ENCODE measurements around the gene NCKIPSD. TPM values are rescaled to one million over a fixed set of nuclear protein-coding genes. Genes with fewer than 3 reads are reported as not detected.

The NCKIPSD gene
- total RNA-seq, 1 donor from 2014 or later = 49.8 TPM

- Mint-ChIP-seq H3K36me3 (ENCODE audit: low read depth) (peaks cover 55% of the 10 kb centered on the region), H3K9me3 (no peaks in the 10 kb centered on the region), H3K27ac (no peak overlapping the region), H3K4me1 (ENCODE audit: low read depth) (peaks cover 15% of the 10 kb centered on the region), H3K4me3 (ENCODE audit: low read depth) (no peak overlapping the region), H3K27me3 (ENCODE audit: low read depth) (no peaks in the 10 kb centered on the region)
- no peak for DNase-seq (ENCODE audit: low spot score)
- intact Hi-C loops (cut with micrococcal nuclease) = no loop called here
Measured at GRCh38 chr3:48681541-48681880, 4.2 kb downstream of the NCKIPSD start.

GRCh38 chr3:48680811-48681540, 4.7 kb downstream of the NCKIPSD start:
- Mint-ChIP-seq H3K4me1 (ENCODE audit: low read depth) (peaks cover 13% of the 10 kb centered on the region), H3K4me3 (ENCODE audit: low read depth) (no peak overlapping the region), H3K27ac (peak overlapping the region; percentile 11), H3K27me3 (ENCODE audit: low read depth) (no peaks in the 10 kb centered on the region), H3K9me3 (no peaks in the 10 kb centered on the region), H3K36me3 (ENCODE audit: low read depth) (peaks cover 58% of the 10 kb centered on the region)
- intact Hi-C loops (cut with micrococcal nuclease) = no loop called here
- no peak for DNase-seq (ENCODE audit: low spot score)

DNA sequence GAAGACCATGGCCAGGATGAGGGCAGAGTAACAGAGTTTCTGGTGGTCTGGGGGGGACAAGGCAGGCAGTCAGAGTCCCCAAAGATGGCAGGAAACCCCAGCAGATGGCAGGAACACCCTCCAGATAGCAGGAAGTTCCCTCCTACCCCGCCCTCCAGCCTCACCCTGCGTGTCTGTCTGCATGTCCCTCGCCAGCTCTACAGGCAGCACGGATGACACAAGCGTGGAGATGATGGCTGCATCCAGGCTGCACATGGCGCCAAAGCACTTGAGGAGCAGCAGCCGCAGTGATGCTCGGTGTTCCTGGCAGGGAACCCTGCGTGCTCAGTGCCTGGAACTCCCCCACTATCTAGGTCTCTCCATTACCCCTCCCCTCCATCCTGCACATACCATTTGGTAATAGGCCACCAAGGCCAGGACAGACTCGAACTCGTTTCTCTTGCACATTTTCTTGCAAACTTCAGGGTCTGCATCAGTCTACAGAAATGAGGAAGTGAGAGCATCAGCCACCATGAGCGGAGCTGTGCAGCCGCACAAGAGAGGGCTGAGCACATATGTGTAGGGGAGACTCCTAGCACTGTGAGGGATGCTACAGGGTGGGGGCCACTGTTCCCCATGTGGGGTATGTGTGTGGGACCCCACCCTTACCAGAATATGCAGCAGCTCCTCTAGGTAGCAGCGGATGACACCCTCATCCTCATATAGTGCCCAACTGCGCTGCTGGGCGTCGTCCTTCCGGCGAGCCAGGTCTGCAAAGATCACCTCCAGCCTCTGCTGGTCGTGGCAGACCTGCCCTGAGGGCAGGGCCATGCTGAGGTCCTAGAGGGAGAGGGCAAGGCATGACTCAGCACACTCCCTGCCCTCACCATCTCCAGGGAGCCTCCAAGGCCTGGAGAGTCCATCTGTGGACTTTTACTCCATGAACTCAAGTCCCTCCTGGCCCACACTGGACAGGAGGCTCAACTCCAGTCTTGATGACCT, 6.0 kb downstream of the NCKIPSD start:
- peaks cover 66% of the 10 kb centered on the region for H3K36me3 Mint-ChIP-seq (ENCODE audit: low read depth)
- H3K27ac Mint-ChIP-seq = no peak overlapping the region
- no peak for DNase-seq (ENCODE audit: low spot score)
- no peaks in the 10 kb centered on the region for H3K9me3 Mint-ChIP-seq
- intact Hi-C loops (cut with micrococcal nuclease) = no loop called here
- H3K4me1 Mint-ChIP-seq (ENCODE audit: low read depth) = peaks cover 10% of the 10 kb centered on the region
- H3K27me3 Mint-ChIP-seq (ENCODE audit: low read depth) = no peaks in the 10 kb centered on the region
- no peak overlapping the region for H3K4me3 Mint-ChIP-seq (ENCODE audit: low read depth)

DNA sequence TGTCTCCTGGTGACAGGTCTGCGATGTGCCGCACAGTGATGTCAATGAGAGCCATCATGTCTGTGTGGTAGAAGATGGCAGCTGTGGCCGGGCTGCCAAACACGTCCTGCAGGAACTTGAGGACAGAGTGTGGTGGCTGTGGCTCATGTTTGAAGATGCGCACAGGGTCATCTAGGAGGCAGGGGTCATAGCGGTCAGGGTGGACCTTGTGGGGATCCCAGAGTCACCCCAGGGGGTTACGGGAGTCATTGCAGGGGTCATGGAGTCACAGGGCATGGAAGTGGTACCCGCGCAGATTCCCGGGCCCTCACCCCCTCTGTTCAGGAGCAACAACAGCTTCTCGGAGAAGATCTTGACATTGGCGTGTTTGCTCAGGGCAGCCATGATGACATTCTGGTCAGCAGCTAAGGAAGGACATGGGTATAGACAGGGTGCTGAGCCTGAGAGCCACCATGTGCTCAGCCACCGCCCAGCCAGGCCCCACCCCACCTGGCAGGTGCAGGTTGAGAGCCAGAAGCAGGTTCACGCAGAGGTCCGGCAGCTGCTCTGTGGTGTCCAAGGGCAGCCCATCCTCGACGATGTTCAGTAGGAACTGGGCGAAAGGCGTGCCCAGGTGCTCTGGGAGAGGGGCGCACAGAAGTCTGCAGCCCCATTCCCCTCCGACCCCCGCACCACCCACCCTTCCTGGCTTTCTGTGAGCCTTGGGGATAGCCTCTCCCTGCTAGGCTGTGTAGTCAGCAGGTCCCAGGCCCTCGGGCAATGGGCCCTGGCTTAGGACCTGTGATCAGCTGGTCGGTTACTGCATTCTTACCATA, 6.9 kb downstream of the NCKIPSD start:
- no peaks in the 10 kb centered on the region for H3K9me3 Mint-ChIP-seq
- intact Hi-C loops (cut with micrococcal nuclease) = no loop called here
- H3K36me3 Mint-ChIP-seq (ENCODE audit: low read depth) = peaks cover 66% of the 10 kb centered on the region
- DNase-seq (ENCODE audit: low spot score) = no peak
- H3K4me3 Mint-ChIP-seq (ENCODE audit: low read depth) = no peak overlapping the region
- H3K4me1 Mint-ChIP-seq (ENCODE audit: low read depth) = peaks cover 4% of the 10 kb centered on the region
- no peaks in the 10 kb centered on the region for H3K27me3 Mint-ChIP-seq (ENCODE audit: low read depth)
- H3K27ac Mint-ChIP-seq = no peak overlapping the region

GRCh38 chr3:48678056-48678455, 7.7 kb downstream of the NCKIPSD start:
- no peak overlapping the region for H3K4me3 Mint-ChIP-seq (ENCODE audit: low read depth)
- no peak for DNase-seq (ENCODE audit: low spot score)
- peaks cover 1% of the 10 kb centered on the region for H3K4me1 Mint-ChIP-seq (ENCODE audit: low read depth)
- H3K27me3 Mint-ChIP-seq (ENCODE audit: low read depth) = no peaks in the 10 kb centered on the region
- no peak overlapping the region for H3K27ac Mint-ChIP-seq
- intact Hi-C loops (cut with micrococcal nuclease) = no loop called here
- peaks cover 68% of the 10 kb centered on the region for H3K36me3 Mint-ChIP-seq (ENCODE audit: low read depth)
- no peaks in the 10 kb centered on the region for H3K9me3 Mint-ChIP-seq

DNA sequence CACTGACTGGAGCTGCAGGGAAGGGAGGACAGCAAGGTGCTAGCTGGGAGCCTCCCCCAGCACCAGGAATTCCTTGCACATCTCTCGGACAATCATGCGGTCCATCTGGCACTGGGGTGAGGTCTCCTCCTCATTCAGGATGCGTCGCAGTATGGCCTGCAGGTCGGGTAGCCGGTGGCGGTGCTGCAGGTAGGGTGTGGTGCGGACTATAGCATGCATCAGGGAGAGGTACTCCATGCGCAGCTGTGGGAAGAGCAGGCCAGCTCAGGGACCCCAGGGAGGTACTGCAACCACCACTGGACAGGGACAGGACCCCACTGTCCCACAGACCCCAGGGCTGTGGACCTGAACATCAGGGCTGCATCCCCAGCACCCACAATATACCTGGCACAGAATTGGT, 11.2 kb downstream of the NCKIPSD start:
- Mint-ChIP-seq H3K4me3 (ENCODE audit: low read depth) (no peak overlapping the region), H3K27me3 (ENCODE audit: low read depth) (no peaks in the 10 kb centered on the region), H3K4me1 (ENCODE audit: low read depth) (no peaks in the 10 kb centered on the region), H3K9me3 (no peaks in the 10 kb centered on the region), H3K27ac (no peak overlapping the region), H3K36me3 (ENCODE audit: low read depth) (peaks cover 54% of the 10 kb centered on the region)
- DNase-seq (ENCODE audit: low spot score) = no peak
- intact Hi-C loops (cut with micrococcal nuclease) = no loop called here

GRCh38 chr3:48672522-48672921, 13.2 kb downstream of the NCKIPSD start:
- no peak overlapping the region for H3K4me3 Mint-ChIP-seq (ENCODE audit: low read depth)
- H3K9me3 Mint-ChIP-seq = no peaks in the 10 kb centered on the region
- H3K27me3 Mint-ChIP-seq (ENCODE audit: low read depth) = no peaks in the 10 kb centered on the region
- intact Hi-C loops (cut with micrococcal nuclease) = no loop called here
- H3K36me3 Mint-ChIP-seq (ENCODE audit: low read depth) = peaks cover 43% of the 10 kb centered on the region
- DNase-seq (ENCODE audit: low spot score) = no peak
- H3K27ac Mint-ChIP-seq = no peak overlapping the region
- no peaks in the 10 kb centered on the region for H3K4me1 Mint-ChIP-seq (ENCODE audit: low read depth)

GRCh38 chr3:48664929-48665328, 20.8 kb downstream of the NCKIPSD start:
- no peak for DNase-seq (ENCODE audit: low spot score)
- intact Hi-C loops (cut with micrococcal nuclease) = loop anchor here (1.0 to 5.0 kb wide), 3 partner anchors 9 to 252 kb away; partner anchors contain the start of genes ARIH2 and NCKIPSD
- Mint-ChIP-seq H3K27ac (no peak overlapping the region), H3K27me3 (ENCODE audit: low read depth) (peaks cover 7% of the 10 kb centered on the region), H3K4me3 (ENCODE audit: low read depth) (no peak overlapping the region), H3K36me3 (ENCODE audit: low read depth) (peaks cover 14% of the 10 kb centered on the region), H3K9me3 (no peaks in the 10 kb centered on the region), H3K4me1 (ENCODE audit: low read depth) (peaks cover 10% of the 10 kb centered on the region)

- Mint-ChIP-seq H3K27ac (peak overlapping the region; percentile 99), H3K27me3 (ENCODE audit: low read depth) (peaks cover 8% of the 10 kb centered on the region)
- DNase-seq (ENCODE audit: low spot score) = no peak
Measured at GRCh38 chr3:48664313-48664644, 21.4 kb downstream of the NCKIPSD start.

DNA sequence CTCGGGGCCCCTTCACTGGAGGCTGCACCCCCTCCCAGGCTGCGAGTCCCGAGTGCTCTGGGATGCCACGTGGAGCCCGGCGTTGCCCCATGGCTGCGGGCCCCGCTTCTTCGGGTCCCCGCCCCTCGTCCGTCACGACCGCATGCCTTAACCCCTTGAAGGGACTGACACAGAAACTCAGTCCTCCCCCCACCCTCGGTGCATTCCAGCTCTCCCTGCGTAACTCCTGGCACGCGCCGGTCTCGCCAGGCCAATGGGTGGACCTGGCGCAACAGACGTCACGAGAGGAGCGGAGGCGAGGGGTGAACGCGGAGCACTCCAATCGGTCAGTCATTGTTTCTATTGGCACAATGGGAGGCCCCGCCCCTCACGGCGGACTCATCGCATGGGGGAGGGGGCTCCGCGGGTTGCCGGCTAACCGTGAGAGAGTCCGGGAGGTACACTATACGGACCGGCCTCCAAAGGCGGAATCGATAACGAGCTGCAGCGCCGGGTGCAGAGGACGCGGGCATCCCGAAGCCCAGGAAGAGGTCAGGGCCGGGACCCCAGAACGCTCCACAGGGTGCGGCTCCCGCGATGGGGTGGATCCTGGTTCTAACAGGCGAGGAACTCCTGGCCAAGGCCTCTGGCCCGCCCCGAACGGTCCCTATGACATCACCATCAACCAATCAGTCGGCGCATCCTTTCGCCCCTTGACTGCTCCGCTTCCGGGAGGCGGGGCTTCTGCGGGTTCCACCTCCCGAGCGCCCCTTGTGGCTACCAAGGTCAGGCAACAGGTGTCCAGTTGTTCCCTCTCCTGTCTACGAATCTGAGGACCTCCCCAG, 22.0 kb downstream of the NCKIPSD start:
- peaks cover 14% of the 10 kb centered on the region for H3K36me3 Mint-ChIP-seq (ENCODE audit: low read depth)
- peak; percentile 94 for DNase-seq (ENCODE audit: low spot score)
- H3K4me1 Mint-ChIP-seq (ENCODE audit: low read depth) = peaks cover 10% of the 10 kb centered on the region
- H3K27me3 Mint-ChIP-seq (ENCODE audit: low read depth) = peaks cover 8% of the 10 kb centered on the region
- intact Hi-C loops (cut with micrococcal nuclease) = loop anchor here (1.0 to 5.0 kb wide), 6 partner anchors 7 to 254 kb away; partner anchors contain the start of genes ARIH2, IP6K2 and NCKIPSD
- H3K4me3 Mint-ChIP-seq (ENCODE audit: low read depth) = peak overlapping the region; percentile 90
- no peaks in the 10 kb centered on the region for H3K9me3 Mint-ChIP-seq
- peak overlapping the region; percentile 99 for H3K27ac Mint-ChIP-seq

More at GRCh38 chr3:48664313-48664644, 21.4 kb downstream of the NCKIPSD start:
- peaks cover 10% of the 10 kb centered on the region for H3K4me1 Mint-ChIP-seq (ENCODE audit: low read depth)
- peak overlapping the region; percentile 90 for H3K4me3 Mint-ChIP-seq (ENCODE audit: low read depth)
- peaks cover 14% of the 10 kb centered on the region for H3K36me3 Mint-ChIP-seq (ENCODE audit: low read depth)
- intact Hi-C loops (cut with micrococcal nuclease) = loop anchor here (1.0 to 5.0 kb wide), 3 partner anchors 8 to 253 kb away; partner anchors contain the start of genes ARIH2 and NCKIPSD
- H3K9me3 Mint-ChIP-seq = no peaks in the 10 kb centered on the region

GRCh38 chr3:48662753-48663488, 22.8 kb downstream of the NCKIPSD start, which contains the start of gene CELSR3:
CELSR3 (minus strand) TSS chr3:48662886; CDS start chr3:48662634, 252 bp downstream.
- Mint-ChIP-seq H3K4me3 (ENCODE audit: low read depth) (peak within 1 kb of the TSS; percentile 90), H3K36me3 (ENCODE audit: low read depth) (peaks cover 9% of the 10 kb centered on the region), H3K27ac (peak within 1 kb of the TSS; percentile 99), H3K4me1 (ENCODE audit: low read depth) (peaks cover 10% of the 10 kb centered on the region), H3K27me3 (ENCODE audit: low read depth) (peaks cover 8% of the 10 kb centered on the region), H3K9me3 (no peaks in the 10 kb centered on the region)
- peak; percentile 78 for DNase-seq (ENCODE audit: low spot score)
- intact Hi-C loops (cut with micrococcal nuclease) = loop anchor here (1.0 to 5.0 kb wide), 4 partner anchors 54 to 254 kb away; partner anchors contain the start of genes ARIH2 and IP6K2

Measured in activated T-helper 2 cell treated with anti-CD3 and anti-CD28 coated beads, Interferon-gamma antibody, Interleukin-2, Interleukin-4, amounts not matched to agents 10 μg/mL and 5 μg/mL and 100 μg/mL, durations not matched to agents 14 hours and 24 hours and 36 hours (primary cell).